ENCODE results near the gene SGPP1. TPM values are rescaled to one million over a fixed set of nuclear protein-coding genes. Genes with fewer than 3 reads are reported as not detected.
A peak's percentile ranks its signal among the peaks of the same experiment; 100 is the strongest.

SGPP1 gene
- total RNA-seq, 3 donors from 2014 or later: 12.5 to 18.4 (median 17.0) TPM

DNA sequence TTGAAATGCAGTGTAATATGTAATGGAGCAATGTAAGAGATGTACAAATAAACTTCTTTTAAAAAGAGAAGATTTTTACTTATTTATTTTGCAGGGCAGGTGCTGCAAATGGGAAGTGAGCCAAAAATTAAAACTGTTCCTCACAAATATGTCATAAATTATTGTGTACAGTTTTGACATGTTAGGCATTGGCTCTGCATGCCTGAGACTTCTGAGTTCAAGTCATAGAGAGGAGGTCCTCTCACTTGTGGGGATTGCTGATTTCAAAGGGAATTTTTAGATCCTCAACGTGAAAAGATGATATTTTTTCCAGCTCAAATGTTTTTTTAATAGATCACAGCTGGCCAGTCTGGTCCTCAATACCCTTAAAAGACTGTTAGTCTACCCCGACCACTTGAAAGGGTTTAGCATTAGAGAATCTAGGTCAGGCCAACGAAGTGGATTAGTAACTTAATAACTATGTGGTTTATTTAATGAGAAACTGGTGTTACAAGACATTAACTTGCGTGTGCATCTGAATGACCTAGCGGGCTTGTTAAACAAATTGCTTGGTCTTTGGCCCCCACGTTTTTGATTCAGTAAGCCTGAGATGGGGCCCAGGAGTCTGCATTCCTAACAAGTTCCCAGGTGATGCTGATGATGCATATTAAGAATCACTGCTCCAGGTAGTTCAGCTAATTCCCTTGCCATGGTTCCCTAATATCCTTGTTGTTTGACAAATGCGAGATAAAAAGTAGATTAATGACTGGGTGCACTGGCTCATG, 55.3 kb downstream of the SGPP1 start:
- Histone ChIP-seq H3K36me3 (ENCODE audit: low read depth) (no peaks in the 10 kb centered on the region), H3K9me3 (no peaks in the 10 kb centered on the region), H3K4me3 (no peak overlapping the region), H3K4me1 (ENCODE audit: low read depth) (no peaks in the 10 kb centered on the region)
- ATAC-seq (no peak), DNase-seq (no peak)
- intact Hi-C loops (cut with DNase I, micrococcal nuclease): no loop called here
- TF ChIP-seq, protein P1, sequence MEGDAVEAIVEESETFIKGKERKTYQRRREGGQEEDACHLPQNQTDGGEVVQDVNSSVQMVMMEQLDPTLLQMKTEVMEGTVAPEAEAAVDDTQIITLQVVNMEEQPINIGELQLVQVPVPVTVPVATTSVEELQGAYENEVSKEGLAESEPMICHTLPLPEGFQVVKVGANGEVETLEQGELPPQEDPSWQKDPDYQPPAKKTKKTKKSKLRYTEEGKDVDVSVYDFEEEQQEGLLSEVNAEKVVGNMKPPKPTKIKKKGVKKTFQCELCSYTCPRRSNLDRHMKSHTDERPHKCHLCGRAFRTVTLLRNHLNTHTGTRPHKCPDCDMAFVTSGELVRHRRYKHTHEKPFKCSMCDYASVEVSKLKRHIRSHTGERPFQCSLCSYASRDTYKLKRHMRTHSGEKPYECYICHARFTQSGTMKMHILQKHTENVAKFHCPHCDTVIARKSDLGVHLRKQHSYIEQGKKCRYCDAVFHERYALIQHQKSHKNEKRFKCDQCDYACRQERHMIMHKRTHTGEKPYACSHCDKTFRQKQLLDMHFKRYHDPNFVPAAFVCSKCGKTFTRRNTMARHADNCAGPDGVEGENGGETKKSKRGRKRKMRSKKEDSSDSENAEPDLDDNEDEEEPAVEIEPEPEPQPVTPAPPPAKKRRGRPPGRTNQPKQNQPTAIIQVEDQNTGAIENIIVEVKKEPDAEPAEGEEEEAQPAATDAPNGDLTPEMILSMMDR (IDR thresholded peaks at IDR 0.05): no peak

DNA sequence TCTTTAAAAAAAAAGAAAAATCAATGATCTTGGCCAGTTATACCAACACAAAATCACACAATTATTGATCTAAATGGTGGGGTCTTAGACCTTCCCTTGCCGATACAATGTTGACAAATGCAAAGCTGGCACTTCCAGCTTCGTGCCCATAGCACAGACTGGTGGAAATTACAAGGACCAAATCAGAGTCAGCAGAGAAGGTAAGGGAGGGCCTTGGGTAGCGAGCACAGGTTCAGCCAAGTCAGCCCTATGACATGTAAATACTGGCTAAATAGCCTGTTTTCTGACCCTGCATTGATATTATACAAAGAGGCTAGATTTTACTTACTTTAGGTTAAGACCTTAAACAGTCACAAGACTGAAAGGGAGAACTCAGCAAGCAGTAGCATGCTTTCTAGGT, 55.9 kb downstream of the SGPP1 start:
- no peak for ATAC-seq
- Histone ChIP-seq H3K36me3 (ENCODE audit: low read depth) (no peaks in the 10 kb centered on the region), H3K9me3 (no peaks in the 10 kb centered on the region), H3K4me3 (no peak overlapping the region), H3K4me1 (ENCODE audit: low read depth) (no peaks in the 10 kb centered on the region)
- intact Hi-C loops (cut with DNase I, micrococcal nuclease): no loop called here
- no peak for DNase-seq
- TF ChIP-seq, protein P1 (IDR thresholded peaks at IDR 0.05): no peak

DNA sequence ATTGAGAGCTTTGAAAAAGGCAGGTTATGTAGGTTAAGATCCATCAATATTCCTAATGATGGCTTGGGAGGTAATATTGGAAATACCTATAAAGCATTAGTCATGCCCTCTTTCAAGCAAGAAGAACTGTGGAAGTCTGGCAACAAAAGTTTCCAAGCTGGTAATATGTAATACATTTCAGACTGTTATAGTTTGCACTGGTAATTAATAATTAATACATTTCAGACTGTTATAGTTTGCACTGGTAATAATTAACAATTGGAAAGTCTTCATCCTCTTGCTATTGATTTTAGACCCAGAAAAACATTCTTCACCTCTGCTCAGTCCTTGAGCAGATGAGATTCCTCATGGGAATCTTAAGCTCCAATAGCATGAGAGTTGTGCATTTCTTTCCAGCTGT, 57.2 kb downstream of the SGPP1 start:
- intact Hi-C loops (cut with DNase I, micrococcal nuclease): no loop called here
- DNase-seq (no peak), ATAC-seq (no peak)
- TF ChIP-seq, protein P1 (IDR thresholded peaks at IDR 0.05): no peak
- no peaks in the 10 kb centered on the region for H3K9me3 ChIP-seq
- no peaks in the 10 kb centered on the region for H3K36me3 ChIP-seq (ENCODE audit: low read depth)
- H3K4me1 ChIP-seq (ENCODE audit: low read depth): no peaks in the 10 kb centered on the region
- H3K4me3 ChIP-seq: no peak overlapping the region

DNA sequence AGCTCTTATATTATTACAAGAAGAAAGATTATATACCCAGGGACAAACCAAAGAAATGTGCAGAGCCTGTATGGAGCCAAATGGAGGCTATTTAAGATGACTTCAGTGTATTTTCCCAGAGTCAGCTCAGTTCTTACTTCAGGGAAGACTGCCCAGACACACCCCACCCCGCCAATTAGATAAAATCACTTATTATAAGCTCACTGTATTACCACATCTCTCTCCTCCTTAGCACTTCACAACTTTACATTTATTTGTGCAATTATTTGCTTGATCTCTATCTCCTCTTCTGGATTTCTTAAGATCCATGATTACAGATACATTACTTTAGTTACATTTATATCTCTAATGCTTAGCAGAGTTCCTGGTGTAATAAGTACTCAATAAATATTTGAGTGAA, 61.5 kb downstream of the SGPP1 start:
- H3K4me1 ChIP-seq (ENCODE audit: low read depth): no peaks in the 10 kb centered on the region

DNA sequence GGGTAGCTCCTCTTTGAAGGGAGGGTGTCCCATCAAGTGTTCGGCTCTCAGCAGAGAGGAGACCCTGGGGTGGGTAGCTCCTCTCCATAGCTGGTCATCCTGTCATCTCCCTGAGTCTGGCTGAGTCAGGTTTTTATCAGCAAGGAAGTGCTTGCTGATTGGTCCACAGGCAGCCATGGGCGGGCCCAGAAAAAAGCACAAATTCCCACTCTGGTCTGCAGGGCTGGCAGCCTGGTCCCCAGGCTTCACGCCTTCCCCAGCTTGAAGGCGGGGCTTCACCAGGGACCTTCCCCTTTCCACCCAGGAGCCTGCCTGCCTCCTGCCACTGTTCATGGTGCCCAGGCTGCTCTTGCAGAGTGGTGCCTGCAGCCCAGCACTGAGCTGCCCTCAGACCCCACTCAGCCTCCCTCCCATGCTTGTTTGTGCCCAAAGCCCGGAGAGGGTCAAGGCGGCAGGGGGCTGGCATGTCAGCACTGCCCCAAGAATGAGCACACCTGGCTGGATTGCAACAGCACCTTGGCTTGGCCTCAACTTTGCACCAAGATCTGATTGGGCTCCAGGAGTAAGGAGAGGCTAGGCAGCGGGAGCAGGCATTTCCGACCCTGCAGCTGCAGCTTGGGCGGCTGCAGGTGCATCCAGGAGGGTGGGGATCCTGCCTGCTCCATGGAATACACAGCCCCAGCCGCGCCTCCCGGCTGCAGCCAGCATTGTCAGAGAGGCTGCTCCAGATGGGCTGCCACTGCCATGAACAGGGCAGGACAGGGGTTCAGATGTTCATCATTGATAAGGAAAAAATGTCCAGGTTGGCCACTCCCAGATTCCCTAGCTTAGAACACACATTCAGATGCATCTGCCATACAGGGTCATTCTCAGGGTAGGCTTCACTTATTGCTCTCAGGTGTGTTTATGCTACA, 64.2 kb downstream of the SGPP1 start:
- ATAC-seq (peak; percentile 66), DNase-seq (no peak)
- Histone ChIP-seq H3K9me3 (no peaks in the 10 kb centered on the region), H3K4me3 (no peak overlapping the region), H3K36me3 (ENCODE audit: low read depth) (no peaks in the 10 kb centered on the region), H3K4me1 (ENCODE audit: low read depth) (no peaks in the 10 kb centered on the region)
- TF ChIP-seq, protein P1 (IDR thresholded peaks at IDR 0.05): no peak
- intact Hi-C loops (cut with DNase I, micrococcal nuclease): no loop called here

More for the DNA sequence above, 61.5 kb downstream of the SGPP1 start:
- intact Hi-C loops (cut with DNase I, micrococcal nuclease): no loop called here
- TF ChIP-seq, protein P1 (IDR thresholded peaks at IDR 0.05): no peak
- H3K9me3 ChIP-seq: no peaks in the 10 kb centered on the region
- no peak overlapping the region for H3K4me3 ChIP-seq
- no peak for ATAC-seq
- no peak for DNase-seq
- H3K36me3 ChIP-seq (ENCODE audit: low read depth): no peaks in the 10 kb centered on the region
